Mesendoderm (in vitro differentiated cells): ENCODE measurements around the gene APBB2.
A peak's percentile ranks its signal among the peaks of the same experiment; 100 is the strongest.

Experiments
- DNase-seq: peaks from one replicate; pipeline ENCODE4 v3.0.0; 2013
- H2AK5ac ChIP-seq: 2 replicates; pipeline ENCODE4 v1.6.1; 2013; ENCODE audit warnings: low read length, inconsistent platforms
- H2BK120ac ChIP-seq: 2 replicates; pipeline ENCODE4 v1.6.1; 2013; ENCODE audit warnings: low read depth, mild to moderate bottlenecking, low read length, moderate library complexity, mixed read lengths
- H2BK15ac ChIP-seq: replicated peaks from 2 replicates; pipeline ENCODE4 v1.6.1; 2013; ENCODE audit warnings: low read depth, mild to moderate bottlenecking, moderate library complexity
- H2BK5ac ChIP-seq: 2 replicates; pipeline ENCODE4 v1.6.1; 2013; ENCODE audit warnings: low read length, inconsistent platforms
- H3K18ac ChIP-seq: 2 replicates; pipeline ENCODE4 v1.6.1; 2013; ENCODE audit warnings: mild to moderate bottlenecking, low read length, mixed read lengths
- H3K23ac ChIP-seq: one replicate; pipeline ENCODE4 v1.6.1; 2013; ENCODE audit warnings: low read length
- H3K27ac ChIP-seq: 2 replicates; pipeline ENCODE4 v1.5.1; 2013; ENCODE audit warnings: low read depth, mild to moderate bottlenecking, inconsistent platforms, low read length, moderate library complexity
- H3K27me3 ChIP-seq: 2 replicates; pipeline ENCODE4 v1.6.1; 2013; ENCODE audit warnings: low read length, control low read depth, mild to moderate bottlenecking, inconsistent platforms; ENCODE audit not compliant: insufficient read depth, poor library complexity
- H3K36me3 ChIP-seq: 2 replicates; pipeline ENCODE4 v1.6.1; 2013; ENCODE audit warnings: low read length, inconsistent platforms; ENCODE audit not compliant: control insufficient read depth, insufficient read depth
- H3K4ac ChIP-seq: one replicate; pipeline ENCODE4 v1.6.1; 2013; ENCODE audit warnings: low read depth, mild to moderate bottlenecking, low read length, moderate library complexity
- H3K4me1 ChIP-seq: 2 replicates; pipeline ENCODE4 v1.6.1; 2013; ENCODE audit warnings: low read depth, low read length, inconsistent platforms; ENCODE audit not compliant: control insufficient read depth
- H3K4me2 ChIP-seq: 2 replicates; pipeline ENCODE4 v1.6.1; 2013; ENCODE audit warnings: low read length
- H3K4me3 ChIP-seq: 2 replicates; pipeline ENCODE4 v1.5.1; 2013; ENCODE audit warnings: mild to moderate bottlenecking, low read length
- H3K56ac ChIP-seq: one replicate; pipeline ENCODE4 v1.6.1; 2013; ENCODE audit warnings: low read length
- H3K79me1 ChIP-seq: 2 replicates; pipeline ENCODE4 v1.6.1; 2013; ENCODE audit warnings: low read length, inconsistent platforms
- H3K79me2 ChIP-seq: 2 replicates; pipeline ENCODE4 v1.6.1; 2013; ENCODE audit warnings: mild to moderate bottlenecking, low read length; ENCODE audit not compliant: control insufficient read depth, insufficient read depth
- H3K9ac ChIP-seq: 2 replicates; pipeline ENCODE4 v1.6.1; 2013; ENCODE audit warnings: low read length, inconsistent platforms
- H4K5ac ChIP-seq: one replicate; pipeline ENCODE4 v1.6.1; 2013; ENCODE audit warnings: low read length
- H4K8ac ChIP-seq: one replicate; pipeline ENCODE4 v1.6.1; 2013; ENCODE audit warnings: low read depth, mild to moderate bottlenecking, control low read depth, low read length, moderate library complexity
- WGBS: extraction: QIAGEN DNeasy Blood & Tissue Kit; methylation state at CpG from one replicate; pipeline ENCODE4 v1.1.7; 2013; ENCODE audit warnings: low lambda C conversion rate, missing lambda C conversion rate; ENCODE audit not compliant: insufficient coverage; ENCODE audit errors: extremely low coverage; 5-methylcytosine and 5-hydroxymethylcytosine counted together

APBB2 gene

DNA sequence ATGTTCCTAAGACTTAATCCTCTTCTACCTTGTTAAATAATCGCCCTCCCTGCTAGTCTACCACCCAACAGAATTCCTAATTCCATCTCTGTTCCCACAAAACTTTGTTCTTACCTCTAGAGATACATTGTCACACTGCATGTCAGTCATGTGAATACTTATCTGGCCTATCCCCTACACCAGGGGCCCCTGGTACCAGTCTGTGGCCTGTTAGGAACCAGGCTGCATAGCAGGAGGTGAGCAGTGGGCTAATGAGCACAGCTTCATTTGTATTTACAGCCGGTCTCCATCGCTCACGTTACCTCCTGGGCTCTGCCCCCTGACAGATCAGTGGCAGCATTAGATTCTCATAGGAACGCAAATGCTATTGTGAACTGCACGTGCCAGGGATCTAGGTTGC is 73.9 kb downstream of the APBB2 start:
- H2BK15ac ChIP-seq, result no peak overlapping the region
- H3K36me3 ChIP-seq, result no peaks in the 10 kb centered on the region
- H3K23ac ChIP-seq, result no peak overlapping the region
- no peak overlapping the region for H3K27ac ChIP-seq
- no peak overlapping the region for H2BK120ac ChIP-seq
- no peak overlapping the region for H3K4me3 ChIP-seq
- no CpG with 5 or more reads among the region's 6 CpGs for whole genome bisulfite sequencing
- H3K79me2 ChIP-seq, result peaks cover 2% of the 10 kb centered on the region
- H3K4me1 ChIP-seq, result no peaks in the 10 kb centered on the region
- peaks cover 6% of the 10 kb centered on the region for H3K79me1 ChIP-seq
- H2AK5ac ChIP-seq, result no peak overlapping the region
- peak; percentile 62 for DNase-seq
- no peak overlapping the region for H3K4me2 ChIP-seq
- no peak overlapping the region for H4K5ac ChIP-seq
- H2BK5ac ChIP-seq, result no peak overlapping the region
- no peak overlapping the region for H3K56ac ChIP-seq
- H3K18ac ChIP-seq, result no peak overlapping the region
- no peak overlapping the region for H3K9ac ChIP-seq
- no peak overlapping the region for H3K4ac ChIP-seq
- no peaks in the 10 kb centered on the region for H3K27me3 ChIP-seq
- H4K8ac ChIP-seq, result no peak overlapping the region

- H2BK120ac ChIP-seq, result no peak overlapping the region
- H2AK5ac ChIP-seq, result no peak overlapping the region
- no peak overlapping the region for H4K5ac ChIP-seq
- H3K4me2 ChIP-seq, result no peak overlapping the region
- no peak overlapping the region for H3K9ac ChIP-seq
- no peak overlapping the region for H3K23ac ChIP-seq
- no peak for DNase-seq
- no peak overlapping the region for H2BK15ac ChIP-seq
- no peak overlapping the region for H3K27ac ChIP-seq
- H3K56ac ChIP-seq, result no peak overlapping the region
- no peak overlapping the region for H3K4me3 ChIP-seq
- H3K4ac ChIP-seq, result no peak overlapping the region
- no peaks in the 10 kb centered on the region for H3K79me2 ChIP-seq
- no peak overlapping the region for H3K18ac ChIP-seq
- H3K79me1 ChIP-seq, result peaks cover 3% of the 10 kb centered on the region
- peaks cover 11% of the 10 kb centered on the region for H3K4me1 ChIP-seq
- no peak overlapping the region for H4K8ac ChIP-seq
- no peak overlapping the region for H2BK5ac ChIP-seq
- no peaks in the 10 kb centered on the region for H3K27me3 ChIP-seq
- no peaks in the 10 kb centered on the region for H3K36me3 ChIP-seq
- no CpG with 5 or more reads among the region's 7 CpGs for WGBS
Measured at GRCh38 chr4:41137879-41138278, 76.5 kb downstream of the APBB2 start.

- Histone ChIP-seq H3K4ac (no peak overlapping the region), H2BK120ac (no peak overlapping the region), H2BK5ac (no peak overlapping the region), H4K5ac (no peak overlapping the region), H3K4me1 (peaks cover 11% of the 10 kb centered on the region), H3K79me2 (no peaks in the 10 kb centered on the region), H3K56ac (no peak overlapping the region), H3K18ac (no peak overlapping the region), H3K27ac (no peak overlapping the region), H2AK5ac (no peak overlapping the region), H3K23ac (no peak overlapping the region), H3K4me2 (no peak overlapping the region), H3K4me3 (no peak overlapping the region), H4K8ac (no peak overlapping the region), H3K36me3 (no peaks in the 10 kb centered on the region), H3K9ac (no peak overlapping the region), H3K27me3 (no peaks in the 10 kb centered on the region), H2BK15ac (no peak overlapping the region), H3K79me1 (peaks cover 3% of the 10 kb centered on the region)
- no CpG with 5 or more reads among the region's 3 CpGs for WGBS
- DNase-seq, result peak; percentile 79
Measured at GRCh38 chr4:41136456-41136855, 77.9 kb downstream of the APBB2 start.

DNA sequence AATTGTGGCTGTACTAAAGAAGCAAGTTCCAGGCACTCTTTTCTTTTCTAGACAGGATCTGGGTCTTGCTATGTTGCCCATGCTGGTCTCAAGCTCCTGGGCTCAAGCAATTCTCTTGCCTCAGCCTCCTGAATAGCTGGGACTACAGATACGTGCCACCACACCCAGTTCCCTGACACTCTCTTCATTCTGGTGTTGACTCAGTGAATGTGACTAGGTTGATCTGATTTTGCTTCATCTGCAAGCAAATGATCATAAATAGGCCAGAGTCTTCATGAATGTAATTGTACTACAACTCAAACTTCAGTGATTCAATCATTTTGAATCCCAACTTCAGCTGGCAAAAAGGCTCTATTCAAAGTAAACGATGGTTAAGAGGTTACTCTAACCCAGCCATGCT is 78.5 kb downstream of the APBB2 start:
- Histone ChIP-seq H3K56ac (no peak overlapping the region), H3K79me1 (no peaks in the 10 kb centered on the region), H4K5ac (no peak overlapping the region), H2BK5ac (no peak overlapping the region), H4K8ac (no peak overlapping the region), H3K9ac (no peak overlapping the region), H2BK15ac (no peak overlapping the region), H3K18ac (no peak overlapping the region), H3K4ac (no peak overlapping the region), H3K4me3 (no peak overlapping the region), H2BK120ac (no peak overlapping the region), H3K27me3 (no peaks in the 10 kb centered on the region), H3K23ac (no peak overlapping the region), H2AK5ac (no peak overlapping the region), H3K79me2 (no peaks in the 10 kb centered on the region), H3K4me1 (peaks cover 11% of the 10 kb centered on the region), H3K27ac (no peak overlapping the region), H3K4me2 (no peak overlapping the region), H3K36me3 (no peaks in the 10 kb centered on the region)
- DNase-seq, result no peak
- WGBS, result no CpG with 5 or more reads among the region's 2 CpGs

GRCh38 chr4:41134581-41134980 is 79.8 kb downstream of the APBB2 start:
- no peaks in the 10 kb centered on the region for H3K36me3 ChIP-seq
- H3K4me2 ChIP-seq, result no peak overlapping the region
- H2AK5ac ChIP-seq, result no peak overlapping the region
- H3K4me3 ChIP-seq, result no peak overlapping the region
- no peak overlapping the region for H2BK120ac ChIP-seq
- H3K79me1 ChIP-seq, result no peaks in the 10 kb centered on the region
- peak overlapping the region; percentile 91 for H3K27ac ChIP-seq
- peak; percentile 61 for DNase-seq
- no CpG with 5 or more reads among the region's 2 CpGs for WGBS
- no peak overlapping the region for H3K9ac ChIP-seq
- no peaks in the 10 kb centered on the region for H3K27me3 ChIP-seq
- no peak overlapping the region for H4K5ac ChIP-seq
- H3K4me1 ChIP-seq, result peaks cover 15% of the 10 kb centered on the region
- peak overlapping the region; percentile 90 for H3K18ac ChIP-seq
- H3K56ac ChIP-seq, result no peak overlapping the region
- H3K23ac ChIP-seq, result no peak overlapping the region
- no peak overlapping the region for H4K8ac ChIP-seq
- H3K79me2 ChIP-seq, result no peaks in the 10 kb centered on the region
- peak overlapping the region; percentile 2 for H2BK5ac ChIP-seq
- H3K4ac ChIP-seq, result peak overlapping the region; percentile 43
- peak overlapping the region; percentile 97 for H2BK15ac ChIP-seq

GRCh38 chr4:41133454-41134018 is 80.8 kb downstream of the APBB2 start:
- H3K79me1 ChIP-seq, result no peaks in the 10 kb centered on the region
- peak overlapping the region; percentile 97 for H2BK15ac ChIP-seq
- H3K23ac ChIP-seq, result no peak overlapping the region
- H3K18ac ChIP-seq, result peak overlapping the region; percentile 98
- no CpG with 5 or more reads among the region's 3 CpGs for WGBS
- DNase-seq, result peak; percentile 93
- peak overlapping the region; percentile 94 for H4K8ac ChIP-seq
- peaks cover 15% of the 10 kb centered on the region for H3K4me1 ChIP-seq
- no peak overlapping the region for H3K4me3 ChIP-seq
- H3K36me3 ChIP-seq, result no peaks in the 10 kb centered on the region
- H3K79me2 ChIP-seq, result no peaks in the 10 kb centered on the region
- no peak overlapping the region for H2AK5ac ChIP-seq
- peak overlapping the region; percentile 69 for H2BK5ac ChIP-seq
- no peak overlapping the region for H4K5ac ChIP-seq
- H3K9ac ChIP-seq, result no peak overlapping the region
- peak overlapping the region; percentile 81 for H3K4ac ChIP-seq
- H3K27ac ChIP-seq, result peak overlapping the region; percentile 91
- no peak overlapping the region for H3K4me2 ChIP-seq
- no peaks in the 10 kb centered on the region for H3K27me3 ChIP-seq
- H2BK120ac ChIP-seq, result no peak overlapping the region
- H3K56ac ChIP-seq, result peak overlapping the region; percentile 44
